H1 (cell line): ENCODE measurements around the gene STX16. TPM values are rescaled to one million over a fixed set of nuclear protein-coding genes. Genes with fewer than 3 reads are reported as not detected.

ENCODE experiments used
- polyA plus RNA-seq, 7 experiments: library from polyadenylated mRNA; depleted of rRNA in 3 of 7; stranded (reverse) in 5 of 7; unstranded in 2 of 7; fragments of >200 nt in 5 of 7; fragments of 200-250 nt in 2 of 7; gene quantifications; 1 replicate in 5 of 7; 2 replicates in 1 of 7; 4 replicates in 1 of 7; pipeline versions ENCODE4 v1.2.1 to v1.2.3, GENCODE V29; 2011 to 2013; ENCODE audit warnings: missing spikeins in 2 of 7, mixed read lengths in 2 of 7
- total RNA-seq: library from RNA; stranded (reverse); fragmentation: NEBNext Ultra II Directional; extraction: Animal tissue kit (Norgen Biotek cat#: 25700); gene quantifications from 2 replicates; pipeline ENCODE4 v1.2.1, GENCODE V29; 2021
- TF ChIP-seq, protein P1 (sequence below): fragments of 300-600 bp; sonication (generic); IDR thresholded peaks from 2 replicates; pipeline ENCODE4 v1.7.1; 2012; ENCODE audit warnings: low read length, moderate library complexity, mild to moderate bottlenecking, inconsistent platforms; ENCODE audit not compliant: insufficient replicate concordance

STX16 gene
- total and polyA plus RNA-seq, 2 of the 8 experiments (the other 6 are each of a cell fraction or from before 2014, with no cell fraction given), result 45.2 to 61.6 TPM

DNA sequence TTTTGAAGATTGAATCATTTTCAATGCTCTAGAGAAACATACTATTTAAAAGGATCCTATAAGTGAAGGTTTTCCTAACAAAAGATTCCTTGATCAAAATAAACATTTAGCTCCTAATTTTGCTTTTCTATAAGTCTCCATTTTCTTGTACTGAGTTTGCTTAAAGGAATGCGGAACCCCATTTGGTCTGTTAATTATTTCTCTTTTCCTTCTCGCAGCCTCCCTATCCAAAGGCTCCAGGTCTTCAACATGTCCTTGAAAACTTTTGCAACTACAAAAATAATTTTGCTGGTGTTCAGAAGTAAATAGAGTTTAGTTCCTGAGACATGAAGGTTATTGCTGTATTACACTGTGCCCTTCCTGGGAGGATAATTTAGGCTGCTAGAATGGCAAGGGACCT lies 33.2 kb downstream of the STX16 start (continued):
- TF ChIP-seq, protein P1, sequence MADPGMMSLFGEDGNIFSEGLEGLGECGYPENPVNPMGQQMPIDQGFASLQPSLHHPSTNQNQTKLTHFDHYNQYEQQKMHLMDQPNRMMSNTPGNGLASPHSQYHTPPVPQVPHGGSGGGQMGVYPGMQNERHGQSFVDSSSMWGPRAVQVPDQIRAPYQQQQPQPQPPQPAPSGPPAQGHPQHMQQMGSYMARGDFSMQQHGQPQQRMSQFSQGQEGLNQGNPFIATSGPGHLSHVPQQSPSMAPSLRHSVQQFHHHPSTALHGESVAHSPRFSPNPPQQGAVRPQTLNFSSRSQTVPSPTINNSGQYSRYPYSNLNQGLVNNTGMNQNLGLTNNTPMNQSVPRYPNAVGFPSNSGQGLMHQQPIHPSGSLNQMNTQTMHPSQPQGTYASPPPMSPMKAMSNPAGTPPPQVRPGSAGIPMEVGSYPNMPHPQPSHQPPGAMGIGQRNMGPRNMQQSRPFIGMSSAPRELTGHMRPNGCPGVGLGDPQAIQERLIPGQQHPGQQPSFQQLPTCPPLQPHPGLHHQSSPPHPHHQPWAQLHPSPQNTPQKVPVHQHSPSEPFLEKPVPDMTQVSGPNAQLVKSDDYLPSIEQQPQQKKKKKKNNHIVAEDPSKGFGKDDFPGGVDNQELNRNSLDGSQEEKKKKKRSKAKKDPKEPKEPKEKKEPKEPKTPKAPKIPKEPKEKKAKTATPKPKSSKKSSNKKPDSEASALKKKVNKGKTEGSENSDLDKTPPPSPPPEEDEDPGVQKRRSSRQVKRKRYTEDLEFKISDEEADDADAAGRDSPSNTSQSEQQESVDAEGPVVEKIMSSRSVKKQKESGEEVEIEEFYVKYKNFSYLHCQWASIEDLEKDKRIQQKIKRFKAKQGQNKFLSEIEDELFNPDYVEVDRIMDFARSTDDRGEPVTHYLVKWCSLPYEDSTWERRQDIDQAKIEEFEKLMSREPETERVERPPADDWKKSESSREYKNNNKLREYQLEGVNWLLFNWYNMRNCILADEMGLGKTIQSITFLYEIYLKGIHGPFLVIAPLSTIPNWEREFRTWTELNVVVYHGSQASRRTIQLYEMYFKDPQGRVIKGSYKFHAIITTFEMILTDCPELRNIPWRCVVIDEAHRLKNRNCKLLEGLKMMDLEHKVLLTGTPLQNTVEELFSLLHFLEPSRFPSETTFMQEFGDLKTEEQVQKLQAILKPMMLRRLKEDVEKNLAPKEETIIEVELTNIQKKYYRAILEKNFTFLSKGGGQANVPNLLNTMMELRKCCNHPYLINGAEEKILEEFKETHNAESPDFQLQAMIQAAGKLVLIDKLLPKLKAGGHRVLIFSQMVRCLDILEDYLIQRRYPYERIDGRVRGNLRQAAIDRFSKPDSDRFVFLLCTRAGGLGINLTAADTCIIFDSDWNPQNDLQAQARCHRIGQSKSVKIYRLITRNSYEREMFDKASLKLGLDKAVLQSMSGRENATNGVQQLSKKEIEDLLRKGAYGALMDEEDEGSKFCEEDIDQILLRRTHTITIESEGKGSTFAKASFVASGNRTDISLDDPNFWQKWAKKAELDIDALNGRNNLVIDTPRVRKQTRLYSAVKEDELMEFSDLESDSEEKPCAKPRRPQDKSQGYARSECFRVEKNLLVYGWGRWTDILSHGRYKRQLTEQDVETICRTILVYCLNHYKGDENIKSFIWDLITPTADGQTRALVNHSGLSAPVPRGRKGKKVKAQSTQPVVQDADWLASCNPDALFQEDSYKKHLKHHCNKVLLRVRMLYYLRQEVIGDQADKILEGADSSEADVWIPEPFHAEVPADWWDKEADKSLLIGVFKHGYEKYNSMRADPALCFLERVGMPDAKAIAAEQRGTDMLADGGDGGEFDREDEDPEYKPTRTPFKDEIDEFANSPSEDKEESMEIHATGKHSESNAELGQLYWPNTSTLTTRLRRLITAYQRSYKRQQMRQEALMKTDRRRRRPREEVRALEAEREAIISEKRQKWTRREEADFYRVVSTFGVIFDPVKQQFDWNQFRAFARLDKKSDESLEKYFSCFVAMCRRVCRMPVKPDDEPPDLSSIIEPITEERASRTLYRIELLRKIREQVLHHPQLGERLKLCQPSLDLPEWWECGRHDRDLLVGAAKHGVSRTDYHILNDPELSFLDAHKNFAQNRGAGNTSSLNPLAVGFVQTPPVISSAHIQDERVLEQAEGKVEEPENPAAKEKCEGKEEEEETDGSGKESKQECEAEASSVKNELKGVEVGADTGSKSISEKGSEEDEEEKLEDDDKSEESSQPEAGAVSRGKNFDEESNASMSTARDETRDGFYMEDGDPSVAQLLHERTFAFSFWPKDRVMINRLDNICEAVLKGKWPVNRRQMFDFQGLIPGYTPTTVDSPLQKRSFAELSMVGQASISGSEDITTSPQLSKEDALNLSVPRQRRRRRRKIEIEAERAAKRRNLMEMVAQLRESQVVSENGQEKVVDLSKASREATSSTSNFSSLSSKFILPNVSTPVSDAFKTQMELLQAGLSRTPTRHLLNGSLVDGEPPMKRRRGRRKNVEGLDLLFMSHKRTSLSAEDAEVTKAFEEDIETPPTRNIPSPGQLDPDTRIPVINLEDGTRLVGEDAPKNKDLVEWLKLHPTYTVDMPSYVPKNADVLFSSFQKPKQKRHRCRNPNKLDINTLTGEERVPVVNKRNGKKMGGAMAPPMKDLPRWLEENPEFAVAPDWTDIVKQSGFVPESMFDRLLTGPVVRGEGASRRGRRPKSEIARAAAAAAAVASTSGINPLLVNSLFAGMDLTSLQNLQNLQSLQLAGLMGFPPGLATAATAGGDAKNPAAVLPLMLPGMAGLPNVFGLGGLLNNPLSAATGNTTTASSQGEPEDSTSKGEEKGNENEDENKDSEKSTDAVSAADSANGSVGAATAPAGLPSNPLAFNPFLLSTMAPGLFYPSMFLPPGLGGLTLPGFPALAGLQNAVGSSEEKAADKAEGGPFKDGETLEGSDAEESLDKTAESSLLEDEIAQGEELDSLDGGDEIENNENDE, result no peak
